ENCODE results near the gene PRKCH. TPM values are rescaled to one million over a fixed set of nuclear protein-coding genes. Genes with fewer than 3 reads are reported as not detected.

Gene PRKCH
- total RNA-seq, 1 experiment from 2014 or later = 2.7 TPM

- ChIA-PET CTCF (no interaction called here), POLR2A (no interaction called here)
- Histone ChIP-seq H3K4me1 (ENCODE audit: control insufficient read depth, insufficient read depth, low read length) (no peaks in the 10 kb centered on the region), H3K36me3 (ENCODE audit: control insufficient read depth, insufficient read depth, low read length) (no peaks in the 10 kb centered on the region; the same call in 1 of the 2 replicates), H3K4me3 (ENCODE audit: low read depth in 2 of 2, low read length in 2 of 2) (no peak overlapping the region), H3K9me3 (ENCODE audit: control insufficient read depth, insufficient read depth, low read depth, low read length) (no peaks in the 10 kb centered on the region), H3K27ac (ENCODE audit: low read length) (no peak overlapping the region), H3K27me3 (ENCODE audit: control insufficient read depth, insufficient read depth, low read length) (peaks cover 6% of the 10 kb centered on the region; the same call in 1 of the 2 replicates)
- TF ChIP-seq TCF7L2 (IDR thresholded peaks at IDR 0.05; ENCODE audit: low read depth, low read length) (no peak), SIN3A (IDR thresholded peaks at IDR 0.05; ENCODE audit: borderline replicate concordance, insufficient read depth, low read depth, low read length) (no peak), CTCF (IDR thresholded peaks at IDR 0.05) (no peak), POLR2AphosphoS5 (IDR thresholded peaks at IDR 0.05; ENCODE audit: low read depth, low read length) (no peak)
- TF ChIP-seq, protein P1, sequence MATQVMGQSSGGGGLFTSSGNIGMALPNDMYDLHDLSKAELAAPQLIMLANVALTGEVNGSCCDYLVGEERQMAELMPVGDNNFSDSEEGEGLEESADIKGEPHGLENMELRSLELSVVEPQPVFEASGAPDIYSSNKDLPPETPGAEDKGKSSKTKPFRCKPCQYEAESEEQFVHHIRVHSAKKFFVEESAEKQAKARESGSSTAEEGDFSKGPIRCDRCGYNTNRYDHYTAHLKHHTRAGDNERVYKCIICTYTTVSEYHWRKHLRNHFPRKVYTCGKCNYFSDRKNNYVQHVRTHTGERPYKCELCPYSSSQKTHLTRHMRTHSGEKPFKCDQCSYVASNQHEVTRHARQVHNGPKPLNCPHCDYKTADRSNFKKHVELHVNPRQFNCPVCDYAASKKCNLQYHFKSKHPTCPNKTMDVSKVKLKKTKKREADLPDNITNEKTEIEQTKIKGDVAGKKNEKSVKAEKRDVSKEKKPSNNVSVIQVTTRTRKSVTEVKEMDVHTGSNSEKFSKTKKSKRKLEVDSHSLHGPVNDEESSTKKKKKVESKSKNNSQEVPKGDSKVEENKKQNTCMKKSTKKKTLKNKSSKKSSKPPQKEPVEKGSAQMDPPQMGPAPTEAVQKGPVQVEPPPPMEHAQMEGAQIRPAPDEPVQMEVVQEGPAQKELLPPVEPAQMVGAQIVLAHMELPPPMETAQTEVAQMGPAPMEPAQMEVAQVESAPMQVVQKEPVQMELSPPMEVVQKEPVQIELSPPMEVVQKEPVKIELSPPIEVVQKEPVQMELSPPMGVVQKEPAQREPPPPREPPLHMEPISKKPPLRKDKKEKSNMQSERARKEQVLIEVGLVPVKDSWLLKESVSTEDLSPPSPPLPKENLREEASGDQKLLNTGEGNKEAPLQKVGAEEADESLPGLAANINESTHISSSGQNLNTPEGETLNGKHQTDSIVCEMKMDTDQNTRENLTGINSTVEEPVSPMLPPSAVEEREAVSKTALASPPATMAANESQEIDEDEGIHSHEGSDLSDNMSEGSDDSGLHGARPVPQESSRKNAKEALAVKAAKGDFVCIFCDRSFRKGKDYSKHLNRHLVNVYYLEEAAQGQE (IDR thresholded peaks at IDR 0.05; ENCODE audit: insufficient read depth in 1 of 2, low read depth in 2 of 2, low read length in 1 of 2) = no peak
- DNase-seq (ENCODE audit: low read depth, low spot score) = no peak
- intact Hi-C loops (cut with micrococcal nuclease; ENCODE audit: unreplicated experiment) = no loop called here
- in situ Hi-C loops (cut with HindIII; ENCODE audit: low pct_unique_long_range_greater_than_20kb, low sequenced_read_pairs) = no loop called here
- BruUV-seq (replicated peaks) = no TSS peak
- ATAC-seq = no peak
These were observed 3.8 kb downstream of the PRKCH start for GRCh38 chr14:61325166-61325565.

DNA sequence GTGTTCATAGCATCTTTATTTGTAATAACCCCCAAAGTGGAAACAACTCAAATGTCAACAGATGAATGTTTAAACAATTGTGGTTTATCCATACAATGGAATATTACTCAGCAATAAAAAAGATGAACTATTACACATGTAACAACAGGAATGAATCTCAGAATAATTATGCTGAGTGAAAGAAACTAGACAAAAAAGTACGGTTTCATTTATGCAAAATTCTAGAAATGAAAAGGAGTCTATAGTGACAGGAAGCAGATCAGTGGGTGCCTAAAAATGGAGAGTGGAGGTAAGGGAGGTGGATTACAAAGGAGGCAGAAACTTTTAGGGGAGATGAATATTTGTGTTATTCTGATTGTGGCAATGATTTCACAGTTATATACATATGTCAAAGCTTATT is 4.8 kb downstream of the PRKCH start:
- BruUV-seq (replicated peaks) = no TSS peak
- ATAC-seq = no peak

More for the DNA sequence above, 4.8 kb downstream of the PRKCH start:
- in situ Hi-C loops (cut with HindIII; ENCODE audit: low pct_unique_long_range_greater_than_20kb, low sequenced_read_pairs) = no loop called here
- Histone ChIP-seq H3K27me3 (ENCODE audit: control insufficient read depth, insufficient read depth, low read length) (peaks cover 6% of the 10 kb centered on the region; the same call in 1 of the 2 replicates), H3K4me3 (ENCODE audit: low read depth in 2 of 2, low read length in 2 of 2) (no peak overlapping the region), H3K27ac (ENCODE audit: low read length) (no peak overlapping the region), H3K36me3 (ENCODE audit: control insufficient read depth, insufficient read depth, low read length) (no peaks in the 10 kb centered on the region; the same call in 1 of the 2 replicates), H3K9me3 (ENCODE audit: control insufficient read depth, insufficient read depth, low read depth, low read length) (no peaks in the 10 kb centered on the region), H3K4me1 (ENCODE audit: control insufficient read depth, insufficient read depth, low read length) (no peaks in the 10 kb centered on the region)
- TF ChIP-seq TCF7L2 (IDR thresholded peaks at IDR 0.05; ENCODE audit: low read depth, low read length) (no peak), CTCF (IDR thresholded peaks at IDR 0.05) (no peak), POLR2AphosphoS5 (IDR thresholded peaks at IDR 0.05; ENCODE audit: low read depth, low read length) (no peak), SIN3A (IDR thresholded peaks at IDR 0.05; ENCODE audit: borderline replicate concordance, insufficient read depth, low read depth, low read length) (no peak)
- TF ChIP-seq, protein P1 (IDR thresholded peaks at IDR 0.05; ENCODE audit: insufficient read depth in 1 of 2, low read depth in 2 of 2, low read length in 1 of 2) = no peak
- POLR2A ChIA-PET = no interaction called here
- DNase-seq (ENCODE audit: low read depth, low spot score) = no peak
- CTCF ChIA-PET = no interaction called here
- intact Hi-C loops (cut with micrococcal nuclease; ENCODE audit: unreplicated experiment) = no loop called here

All from Panc1 (cell line).